Stimulated activated CD4-positive, alpha-beta T cell treated with anti-CD3 and anti-CD28 coated beads, TNF-alpha, amount 100 ng/mL, for 4 hours (primary cell): Measurements from ENCODE around the gene MYH16.
"Not testable (repeated sequence)": the region's sequence is repeated elsewhere in the genome, so short reads cannot be mapped to it uniquely, and the experiment has no call there.

Source experiments
- DNase-seq, 3 experiments: peaks; one replicate each; pipeline ENCODE4 v3.0.0-alpha.2; 2020; ENCODE audit warnings: low read depth in 3 of 3

The MYH16 gene

DNA sequence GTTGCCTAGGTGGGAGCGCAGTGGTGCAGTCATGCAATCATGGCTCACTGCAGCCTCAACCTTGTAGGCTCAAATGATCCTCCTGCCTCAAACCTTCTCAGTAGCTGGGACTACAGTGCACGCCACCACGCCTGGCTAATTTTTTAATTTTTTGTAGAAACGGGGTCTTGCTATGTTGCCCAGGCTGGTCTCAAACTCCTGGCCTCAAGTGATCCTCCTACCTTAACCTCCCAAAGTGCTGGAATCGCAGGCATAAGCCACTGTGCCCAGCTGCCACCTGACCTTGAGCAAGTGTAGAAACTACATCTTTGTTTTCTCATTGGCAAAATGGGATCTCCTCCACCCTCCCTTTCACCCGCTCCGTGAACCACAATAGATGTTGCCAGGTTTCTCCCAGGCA, 15.0 kb upstream of the MYH16 start:
- no peak for DNase-seq

DNA sequence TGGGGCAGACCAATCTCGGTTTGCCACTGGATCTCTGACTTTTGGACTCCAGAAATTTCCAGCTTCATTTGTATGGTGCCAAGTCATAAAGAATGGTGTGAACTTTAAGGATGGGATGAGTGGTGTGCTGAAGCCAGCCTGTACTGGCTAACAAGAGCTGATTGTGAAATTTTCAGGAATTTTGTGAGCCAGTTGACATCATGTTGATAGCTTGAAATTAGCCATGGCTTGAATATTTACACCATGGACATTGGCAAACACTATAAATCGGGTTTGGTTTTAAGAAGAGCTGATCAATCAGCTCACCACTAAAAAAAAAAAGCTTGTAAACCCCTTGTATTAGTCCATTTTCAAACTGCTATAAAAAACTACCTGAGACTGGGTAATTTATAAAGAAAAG, 14.1 kb upstream of the MYH16 start:
- DNase-seq: no peak

DNA sequence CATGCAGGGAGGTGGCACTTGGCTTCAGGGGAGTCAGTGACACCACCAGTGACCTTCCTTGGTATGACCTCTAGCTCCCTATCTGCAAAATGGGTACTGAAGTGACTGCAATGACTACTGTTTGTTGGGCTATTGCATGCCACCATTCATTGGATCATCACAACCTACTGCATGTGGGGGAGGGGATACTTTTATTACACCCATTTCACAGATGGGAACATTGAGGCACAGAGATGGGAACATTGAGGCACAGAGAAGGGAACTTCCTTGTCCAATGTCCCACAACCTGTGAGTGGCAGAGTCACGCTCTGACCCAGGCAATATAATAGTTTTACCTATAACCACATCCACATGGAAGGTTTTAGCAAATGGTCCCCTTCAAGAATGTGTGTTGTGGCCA, 12.2 kb upstream of the MYH16 start:
- no peak for DNase-seq

DNA sequence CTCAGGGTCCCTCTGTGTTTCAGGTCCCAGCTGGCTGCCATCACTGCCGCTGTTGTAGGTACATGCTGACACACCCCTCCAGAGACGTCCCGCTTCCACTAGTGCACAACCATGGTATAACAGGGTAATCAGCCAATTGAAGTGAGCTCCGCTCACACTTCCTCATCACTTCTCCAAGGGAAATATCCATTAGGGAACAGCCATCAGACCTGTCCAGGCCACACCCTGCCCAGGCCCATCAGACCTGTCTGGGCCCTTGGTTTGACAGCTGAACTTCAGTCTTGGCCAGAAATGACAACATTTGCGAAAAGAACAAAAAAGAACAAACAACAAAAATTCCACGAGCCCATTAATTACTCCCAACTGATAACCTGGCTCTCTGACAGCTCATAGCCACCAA, 11.0 kb upstream of the MYH16 start:
- no peak for DNase-seq

DNA sequence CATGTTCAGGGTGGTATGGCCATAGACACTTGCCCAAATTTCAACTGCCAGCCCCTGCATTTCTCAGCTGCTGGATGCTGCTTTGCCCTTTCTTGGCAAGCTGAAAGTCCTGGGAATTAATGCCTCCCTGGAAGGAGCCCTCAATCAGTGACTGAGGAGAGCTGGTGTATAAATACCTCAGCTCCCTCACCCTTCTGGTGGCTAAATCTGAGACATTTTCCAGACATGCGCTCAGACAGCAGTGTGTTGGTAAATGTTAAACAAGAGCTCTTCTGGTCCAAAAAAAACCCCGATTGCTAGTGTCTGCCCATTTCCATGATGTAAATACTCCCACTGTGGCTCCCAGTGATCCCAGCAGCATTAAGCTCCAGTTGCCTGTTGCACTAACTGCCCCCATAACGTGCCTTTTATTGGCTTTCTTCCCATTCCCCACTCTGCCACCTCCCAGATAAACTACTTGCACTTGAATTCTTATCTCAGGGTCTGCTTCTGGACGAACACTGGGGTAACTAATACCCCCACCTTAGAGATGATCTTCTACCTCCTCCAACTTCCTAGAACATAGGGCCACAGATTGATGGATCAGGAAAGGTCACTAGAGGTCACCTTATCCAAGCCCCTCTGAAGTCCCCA, 6.7 kb upstream of the MYH16 start:
- DNase-seq: no peak

DNA sequence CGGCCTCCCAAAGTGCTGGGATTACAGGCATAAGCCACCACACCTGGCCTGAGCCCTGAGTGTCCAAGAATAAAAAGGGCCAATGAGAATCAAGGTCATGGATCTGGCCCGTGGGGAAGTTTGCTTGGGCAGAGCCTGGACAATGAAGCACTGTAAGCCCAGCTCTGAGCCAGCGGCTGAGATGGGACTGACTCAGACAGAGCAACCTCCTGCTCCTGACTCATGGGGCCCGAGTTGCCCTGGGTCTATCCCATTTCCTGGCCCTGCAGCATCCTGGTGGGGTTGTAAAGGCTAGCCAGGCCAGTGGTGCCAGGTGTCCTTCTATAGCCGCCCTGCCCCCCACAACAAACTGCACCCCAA, 5.2 kb upstream of the MYH16 start:
- DNase-seq: no peak

DNA sequence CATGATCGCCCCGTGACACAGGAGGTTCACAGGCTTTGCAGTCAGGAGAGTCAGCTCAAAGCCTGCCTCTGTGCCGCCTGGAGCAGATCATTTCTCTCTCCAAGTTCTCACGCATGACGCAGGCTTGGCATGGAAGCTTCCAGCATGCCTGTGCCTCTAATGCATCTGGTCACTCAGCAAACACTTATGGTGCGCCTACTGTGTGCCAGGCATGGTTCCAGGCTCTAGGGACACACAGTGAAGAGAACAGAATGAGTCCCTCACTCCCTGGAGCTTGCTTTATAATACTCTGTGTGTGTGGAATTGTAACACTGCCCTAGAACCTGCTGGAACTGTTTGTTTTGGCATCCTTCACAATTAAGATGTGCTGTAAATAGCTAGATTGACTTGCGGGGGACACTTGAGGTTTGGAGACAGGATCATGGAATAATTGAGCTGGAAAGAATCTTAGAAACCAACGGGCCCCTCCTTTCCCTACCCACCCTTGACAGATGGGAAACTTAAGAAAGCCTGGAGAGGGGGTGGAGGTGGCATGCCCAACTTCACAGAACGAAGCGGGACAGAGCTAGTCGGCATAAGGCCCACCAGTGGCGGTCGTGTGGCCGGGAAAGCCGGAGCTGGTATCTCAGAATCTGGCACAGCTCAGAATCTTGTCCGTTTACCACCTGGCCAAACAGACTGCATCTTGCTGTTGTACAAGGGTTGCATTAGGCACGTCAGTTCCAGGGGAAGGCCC, 4.6 kb upstream of the MYH16 start:
- DNase-seq: no peak

DNA sequence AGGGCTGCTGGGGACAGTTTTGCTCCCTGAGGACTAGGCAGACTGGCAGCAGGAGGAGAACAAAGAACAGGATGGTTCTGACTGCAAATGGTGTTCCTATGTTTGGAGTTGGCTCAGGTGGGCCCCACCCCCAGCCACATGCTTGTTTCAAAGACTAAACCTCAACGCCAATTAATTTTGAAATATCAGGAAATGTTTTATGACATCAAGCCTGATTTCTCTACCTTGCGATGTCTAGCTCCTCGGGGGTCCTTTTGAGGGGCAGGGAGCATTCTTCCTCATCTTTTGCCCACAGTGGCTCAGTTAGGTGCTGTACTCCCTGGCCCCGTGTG, 4.1 kb upstream of the MYH16 start:
- no peak for DNase-seq

DNA sequence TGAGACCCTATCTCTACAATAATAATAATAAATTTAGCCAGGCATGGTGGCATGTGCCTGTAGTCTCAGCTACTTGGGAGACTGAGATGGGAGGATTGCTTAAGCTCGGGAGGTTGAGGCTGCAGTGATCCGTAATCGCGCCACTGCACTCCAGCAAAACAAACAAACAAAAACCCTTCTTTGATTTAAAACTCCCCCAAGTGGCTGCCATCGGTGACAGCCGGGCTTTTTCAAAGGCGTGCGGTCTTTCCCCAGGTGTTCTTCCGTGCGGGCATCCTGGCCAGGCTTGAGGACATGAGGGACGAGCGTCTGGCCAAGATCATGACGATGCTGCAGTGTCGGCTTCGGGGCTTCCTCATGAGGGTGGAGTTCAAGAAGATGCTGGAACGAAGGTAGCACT, 1.9 kb upstream of the MYH16 start:
- no peak for DNase-seq

DNA sequence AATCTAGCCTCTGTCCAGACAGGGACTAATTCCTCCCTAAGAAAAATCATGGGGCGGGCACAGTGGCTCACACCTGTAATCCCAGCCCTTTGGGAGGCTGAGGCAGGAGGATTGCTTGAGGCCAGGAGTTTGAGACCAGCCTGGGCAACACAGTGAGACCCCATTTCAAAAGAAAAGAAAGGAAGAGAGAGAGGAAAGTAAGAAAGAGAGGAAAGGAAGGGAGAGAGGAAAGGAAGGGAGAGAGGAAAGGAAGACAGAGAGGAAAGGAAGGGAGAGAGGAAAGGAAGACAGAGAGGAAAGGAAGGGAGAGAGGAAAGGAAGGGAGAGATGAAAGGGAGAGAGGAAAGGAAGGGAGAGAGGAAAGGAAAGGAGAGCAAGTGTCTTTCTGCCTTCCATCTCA, 922 bp downstream of the MYH16 start:
- DNase-seq: not testable (repeated sequence)

DNA sequence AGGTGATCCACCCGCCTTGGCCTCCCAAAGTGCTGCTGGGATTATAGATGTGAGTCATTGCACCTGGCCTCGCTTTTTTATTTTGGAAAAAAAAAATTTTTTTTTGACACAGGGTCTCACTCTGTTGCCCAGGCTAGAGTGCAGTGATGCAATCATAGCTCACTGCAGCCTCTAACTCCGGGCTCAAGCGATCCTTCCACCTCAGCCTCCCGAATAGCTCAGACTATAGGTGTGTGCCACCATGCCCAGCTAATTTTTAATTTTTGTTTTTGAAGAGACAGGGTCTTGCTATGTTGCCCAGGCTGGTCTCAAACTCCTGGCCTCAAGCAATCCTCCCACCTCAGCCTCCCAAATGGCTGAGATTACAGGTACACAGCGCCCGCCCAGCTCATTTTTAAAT, 2.3 kb downstream of the MYH16 start:
- DNase-seq: not testable (repeated sequence)

DNA sequence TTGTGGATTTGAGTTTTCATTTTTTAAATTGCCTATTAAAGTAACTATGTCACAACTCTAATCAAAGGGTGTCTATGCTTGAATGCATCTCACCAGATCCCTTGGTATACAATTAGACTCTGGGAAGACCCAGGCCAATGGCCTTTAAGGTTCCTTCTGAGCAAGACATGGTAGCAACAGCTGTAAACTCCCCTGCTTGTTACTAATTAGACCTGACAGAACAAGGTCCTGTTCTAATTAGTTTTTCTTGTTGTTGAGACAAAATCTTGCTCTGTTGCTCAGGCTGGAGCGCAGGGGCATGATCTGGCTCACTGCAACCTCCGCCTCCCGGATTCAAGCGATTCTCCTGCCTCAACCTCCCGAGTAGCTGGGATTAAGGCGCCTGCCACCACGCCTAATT, 2.9 kb downstream of the MYH16 start:
- DNase-seq: no peak

DNA sequence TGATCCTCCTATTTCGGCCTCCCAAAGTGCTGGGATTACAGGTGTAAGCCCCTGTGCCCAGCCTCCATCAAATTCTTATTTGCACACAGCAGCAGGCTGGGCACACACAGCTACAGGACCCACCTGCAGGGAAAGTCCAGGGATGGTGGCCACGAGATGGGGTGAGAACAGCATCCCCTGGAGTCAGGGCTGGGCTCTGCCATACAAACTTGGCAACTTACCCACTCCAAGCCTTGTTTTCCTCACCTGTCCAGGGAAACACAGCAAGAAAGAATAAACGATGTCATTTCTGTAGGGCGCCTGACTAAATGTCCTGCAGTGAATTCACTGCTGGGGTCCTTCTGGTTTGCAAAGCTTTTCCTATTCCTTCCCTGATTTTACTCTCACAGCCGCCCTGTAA, 5.5 kb downstream of the MYH16 start:
- no peak for DNase-seq

DNA sequence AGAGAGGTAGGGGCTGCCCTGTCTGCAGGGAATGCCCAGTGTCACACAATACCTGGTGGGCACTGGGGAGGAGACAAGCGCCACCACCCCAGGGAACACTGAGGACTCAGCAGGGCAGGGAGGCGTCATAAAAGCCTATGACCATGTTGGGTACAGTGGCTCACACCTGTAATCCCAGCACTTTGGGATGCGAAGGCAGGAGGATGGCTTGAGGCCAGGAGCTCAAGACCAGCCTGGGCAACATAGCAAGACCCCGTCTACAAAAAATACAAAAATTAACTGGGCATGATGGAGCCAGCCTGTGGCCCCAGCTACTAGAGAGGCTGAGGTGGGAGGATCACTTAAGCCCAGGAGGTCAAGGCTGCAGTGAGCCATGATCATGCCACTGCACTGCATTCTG, 11.5 kb downstream of the MYH16 start:
- DNase-seq: not testable (repeated sequence)

DNA sequence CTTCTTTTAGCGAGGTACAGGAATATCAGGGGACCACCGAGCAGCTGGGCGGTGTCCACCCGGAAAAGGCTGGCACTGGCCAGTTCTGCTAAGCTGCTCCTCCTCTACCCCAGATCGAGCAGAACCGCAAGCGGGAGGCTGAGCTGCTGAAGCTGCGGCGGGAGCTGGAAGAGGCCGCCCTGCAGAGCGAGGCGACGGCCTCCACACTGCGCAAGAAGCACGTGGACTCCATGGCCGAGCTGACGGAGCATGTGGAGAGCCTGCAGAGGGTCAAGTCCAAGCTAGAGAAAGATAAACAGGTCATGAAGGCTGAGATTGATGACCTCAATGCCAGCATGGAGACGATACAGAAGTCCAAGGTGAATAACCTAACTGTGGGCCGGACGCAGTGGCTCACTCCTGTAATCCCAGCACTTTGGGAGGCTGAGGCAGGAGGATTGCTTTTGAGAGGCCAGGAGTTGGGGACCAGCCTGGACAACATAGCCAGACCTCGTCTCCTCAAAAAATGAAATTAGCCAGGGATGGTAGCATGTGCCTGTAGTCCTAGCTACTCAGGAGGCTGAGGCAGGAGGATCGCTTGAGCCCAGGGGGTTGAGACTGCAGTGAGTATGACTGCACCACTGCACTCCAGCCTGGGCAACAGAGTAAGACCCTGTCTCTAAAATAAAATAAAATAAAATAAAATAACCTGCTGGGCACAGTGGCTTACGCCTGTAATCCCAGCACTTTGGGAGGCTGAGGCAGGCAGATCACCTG, 15.3 kb downstream of the MYH16 start:
- no peak for DNase-seq

DNA sequence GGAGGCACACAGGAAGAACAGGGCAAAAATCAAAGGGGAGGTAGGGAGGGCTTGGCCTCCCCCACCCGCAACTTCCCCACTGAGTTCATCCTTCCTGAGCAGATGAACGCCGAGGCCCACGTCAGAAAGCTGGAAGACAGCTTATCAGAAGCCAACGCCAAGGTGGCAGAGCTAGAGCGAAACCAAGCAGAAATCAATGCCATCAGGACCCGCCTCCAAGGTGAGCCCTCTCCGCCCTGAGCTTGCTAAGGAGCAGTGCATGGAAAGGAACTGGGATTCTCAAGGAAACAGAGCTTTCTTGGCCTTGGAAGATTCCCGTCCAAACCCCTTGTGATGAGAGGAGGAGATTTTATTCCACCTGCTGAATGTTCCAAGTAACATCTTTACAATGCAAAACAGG, 16.5 kb downstream of the MYH16 start:
- DNase-seq: no peak

DNA sequence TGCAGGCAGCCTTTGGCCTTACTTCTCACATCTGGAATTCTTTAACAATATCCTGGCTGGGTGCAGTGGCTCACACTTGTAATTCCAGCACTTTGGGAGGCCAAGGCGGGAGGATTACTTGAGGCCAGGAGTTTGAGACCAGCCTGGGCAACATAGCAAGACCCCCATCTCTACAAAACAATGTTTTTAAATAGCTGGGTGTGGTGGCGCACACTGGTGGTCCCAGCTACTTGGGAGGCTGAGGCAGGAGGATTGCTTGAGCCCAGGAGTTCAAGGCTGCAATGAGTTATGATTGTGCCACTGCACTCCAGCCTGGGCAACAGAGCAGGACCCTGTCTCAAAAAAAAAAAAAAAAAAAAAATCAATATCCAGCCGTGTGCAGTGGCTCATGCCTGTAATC, 17.5 kb downstream of the MYH16 start:
- DNase-seq: not testable (repeated sequence)

DNA sequence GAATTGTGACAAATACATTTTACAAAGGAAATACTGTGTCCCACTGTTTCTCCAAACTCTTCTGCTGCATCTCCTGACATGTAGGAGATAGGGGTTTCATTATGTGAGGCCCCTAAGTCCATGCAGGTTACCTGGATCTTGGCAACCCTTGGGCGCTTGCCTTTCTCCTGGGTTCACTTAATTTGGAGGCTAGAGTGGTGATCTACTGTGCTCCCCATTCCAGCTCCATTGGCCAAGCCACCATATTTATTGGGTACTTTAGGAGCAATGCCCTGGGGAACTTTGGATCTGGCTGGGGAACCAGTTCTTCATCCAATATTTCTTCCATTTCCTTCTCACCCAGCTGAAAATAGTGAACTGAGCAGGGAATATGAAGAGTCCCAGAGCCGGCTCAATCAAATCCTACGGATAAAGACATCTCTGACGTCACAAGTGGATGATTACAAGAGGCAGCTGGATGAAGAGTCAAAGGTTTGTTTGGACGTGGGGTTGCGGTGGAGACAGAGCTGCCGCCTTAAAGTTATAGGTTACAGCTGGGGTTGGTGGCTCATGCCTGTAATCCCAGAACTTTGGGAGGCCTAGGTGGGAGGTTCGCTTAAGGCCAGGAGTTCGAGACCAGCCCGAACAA, 18.5 kb downstream of the MYH16 start:
- no peak for DNase-seq

DNA sequence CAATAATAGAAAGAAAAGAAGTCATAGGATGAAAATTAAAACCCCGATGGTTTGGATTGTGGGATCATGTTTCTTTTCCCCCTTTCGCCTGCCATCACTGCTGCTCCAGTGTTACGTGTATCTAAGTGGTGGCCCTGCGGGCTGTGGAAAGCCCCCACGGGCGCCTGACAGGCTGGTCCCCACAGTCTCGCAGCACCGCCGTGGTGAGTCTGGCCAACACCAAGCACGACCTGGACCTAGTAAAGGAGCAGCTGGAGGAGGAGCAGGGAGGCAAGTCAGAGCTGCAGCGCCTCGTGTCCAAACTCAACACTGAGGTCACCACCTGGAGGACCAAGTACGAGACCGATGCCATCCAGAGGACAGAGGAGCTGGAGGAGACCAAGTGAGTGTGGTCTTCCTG, 19.5 kb downstream of the MYH16 start:
- no peak for DNase-seq

DNA sequence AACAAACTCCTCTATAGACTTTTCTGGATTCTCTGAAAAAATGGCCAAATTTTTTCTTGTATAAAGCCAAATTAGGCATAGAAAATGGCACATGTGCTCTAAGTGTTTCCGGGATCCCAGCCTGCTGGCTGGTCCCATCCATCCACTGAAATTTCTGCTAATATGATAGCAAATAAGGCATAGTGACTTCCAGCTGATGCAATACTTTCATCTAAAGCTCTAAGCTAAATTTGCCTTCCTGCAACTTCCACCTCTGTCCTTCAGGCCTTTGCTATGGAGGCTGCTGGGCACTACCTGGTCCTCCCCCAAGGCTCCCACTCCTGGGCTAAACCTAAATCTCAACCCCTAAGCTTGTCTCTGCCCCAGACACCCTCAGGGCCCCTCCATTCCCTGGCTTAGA, 20.5 kb downstream of the MYH16 start:
- DNase-seq: no peak

DNA sequence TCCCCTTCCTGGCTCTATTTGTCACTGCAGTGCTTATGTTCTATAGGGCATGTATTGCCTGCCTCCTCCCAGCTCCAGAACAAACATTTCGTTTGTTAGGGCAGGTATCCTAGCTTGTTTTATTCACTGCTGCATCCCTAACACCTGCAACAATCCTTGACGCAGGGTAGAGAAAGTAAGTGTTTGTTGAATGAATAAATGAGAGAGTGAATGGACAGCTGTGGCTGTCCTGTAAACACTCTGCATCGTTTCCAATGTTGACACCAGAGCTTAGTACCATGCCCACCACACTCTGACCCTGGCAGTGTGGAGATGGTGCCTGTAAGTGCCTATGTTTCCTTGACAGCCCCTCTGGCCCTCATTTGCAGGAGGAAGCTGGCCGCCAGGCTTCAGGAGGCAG, 21.0 kb downstream of the MYH16 start:
- DNase-seq: no peak

DNA sequence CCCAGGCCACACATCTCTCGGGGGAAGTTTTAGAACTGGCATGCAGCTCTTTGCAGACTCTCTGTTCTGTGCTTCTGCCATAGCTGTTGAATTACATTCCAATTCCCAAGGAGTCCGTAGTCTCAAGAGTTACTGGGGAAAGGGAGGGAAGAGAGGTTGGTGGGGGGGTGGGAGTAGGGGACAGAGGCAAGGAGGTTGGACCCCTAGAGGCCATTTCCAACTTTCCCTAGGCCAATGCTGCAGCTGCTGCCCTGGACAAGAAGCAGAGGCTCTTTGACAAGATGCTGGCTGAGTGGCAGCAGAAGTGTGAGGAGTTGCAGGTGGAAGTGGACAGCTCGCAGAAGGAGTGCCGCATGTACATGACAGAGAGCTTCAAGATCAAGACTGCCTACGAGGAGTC, 23.8 kb downstream of the MYH16 start:
- no peak for DNase-seq

DNA sequence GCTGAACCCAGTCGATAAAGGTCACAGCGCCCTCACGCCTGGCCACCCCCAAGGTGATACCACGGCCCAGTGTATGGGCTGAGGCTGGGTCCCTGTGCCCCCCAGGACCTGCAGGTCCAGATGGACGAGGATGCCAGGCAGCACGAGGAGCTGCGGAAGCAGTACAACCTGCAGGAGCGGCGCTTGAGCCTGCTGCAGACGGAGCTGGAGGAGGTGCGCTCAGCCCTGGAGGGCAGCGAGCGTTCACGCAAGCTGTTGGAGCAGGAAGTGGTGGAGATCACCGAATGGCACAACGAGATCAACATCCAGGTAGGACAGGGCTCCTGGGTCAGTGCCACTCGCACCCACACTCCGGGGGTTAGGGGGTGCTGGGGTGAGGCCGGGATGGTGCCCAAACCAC, 28.9 kb downstream of the MYH16 start:
- DNase-seq: no peak
